GM12874 (cell line): Measurements from ENCODE around the gene EVC.

Source experiments
- TF ChIP-seq, protein P1 (sequence below): IDR thresholded peaks from 2 replicates; pipeline ENCODE4 v1.5.1; 2011; ENCODE audit warnings: low read depth, mild to moderate bottlenecking, control low read depth, low read length, moderate library complexity; ENCODE audit not compliant: insufficient read depth

EVC gene

DNA sequence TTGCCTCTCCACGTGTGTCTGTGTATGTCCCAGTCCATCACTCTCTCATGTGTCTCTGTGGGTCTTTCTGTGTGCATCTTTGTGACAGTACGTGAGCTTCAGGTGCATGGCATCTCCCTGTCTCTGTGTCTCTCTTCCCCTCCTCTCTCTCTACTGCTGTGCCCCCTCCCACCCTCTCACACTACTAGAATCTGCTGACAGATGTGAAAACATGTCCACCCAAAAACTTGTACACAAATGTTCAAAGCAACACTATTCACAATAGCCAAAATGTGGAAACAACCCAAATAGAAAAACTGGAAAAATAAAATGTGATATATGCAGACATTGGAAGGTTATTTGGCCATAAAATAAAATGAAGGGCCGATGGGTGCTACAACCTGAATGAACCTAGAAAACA lies 10.0 kb downstream of the EVC start:
- TF ChIP-seq, protein P1, sequence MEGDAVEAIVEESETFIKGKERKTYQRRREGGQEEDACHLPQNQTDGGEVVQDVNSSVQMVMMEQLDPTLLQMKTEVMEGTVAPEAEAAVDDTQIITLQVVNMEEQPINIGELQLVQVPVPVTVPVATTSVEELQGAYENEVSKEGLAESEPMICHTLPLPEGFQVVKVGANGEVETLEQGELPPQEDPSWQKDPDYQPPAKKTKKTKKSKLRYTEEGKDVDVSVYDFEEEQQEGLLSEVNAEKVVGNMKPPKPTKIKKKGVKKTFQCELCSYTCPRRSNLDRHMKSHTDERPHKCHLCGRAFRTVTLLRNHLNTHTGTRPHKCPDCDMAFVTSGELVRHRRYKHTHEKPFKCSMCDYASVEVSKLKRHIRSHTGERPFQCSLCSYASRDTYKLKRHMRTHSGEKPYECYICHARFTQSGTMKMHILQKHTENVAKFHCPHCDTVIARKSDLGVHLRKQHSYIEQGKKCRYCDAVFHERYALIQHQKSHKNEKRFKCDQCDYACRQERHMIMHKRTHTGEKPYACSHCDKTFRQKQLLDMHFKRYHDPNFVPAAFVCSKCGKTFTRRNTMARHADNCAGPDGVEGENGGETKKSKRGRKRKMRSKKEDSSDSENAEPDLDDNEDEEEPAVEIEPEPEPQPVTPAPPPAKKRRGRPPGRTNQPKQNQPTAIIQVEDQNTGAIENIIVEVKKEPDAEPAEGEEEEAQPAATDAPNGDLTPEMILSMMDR = no peak

DNA sequence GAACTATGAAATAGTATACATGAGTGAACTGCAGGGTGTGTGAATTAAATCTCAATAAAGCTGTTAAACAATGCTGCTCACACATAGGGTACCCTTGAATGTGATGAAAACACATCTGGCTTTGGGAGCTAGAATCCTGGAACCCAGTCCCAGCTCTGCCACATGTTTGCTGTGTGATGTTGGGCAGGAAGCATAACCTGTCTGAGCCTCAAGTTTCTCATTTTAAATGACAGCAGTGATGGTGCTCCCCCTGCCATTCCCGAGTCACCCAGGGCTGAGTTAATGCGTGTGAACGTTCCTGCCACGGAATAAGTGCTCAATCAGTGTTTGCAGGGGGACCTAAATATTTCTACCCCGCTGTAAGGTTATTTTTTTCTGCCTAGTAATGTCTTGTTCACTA lies 10.9 kb downstream of the EVC start:
- TF ChIP-seq, protein P1 = no peak

DNA sequence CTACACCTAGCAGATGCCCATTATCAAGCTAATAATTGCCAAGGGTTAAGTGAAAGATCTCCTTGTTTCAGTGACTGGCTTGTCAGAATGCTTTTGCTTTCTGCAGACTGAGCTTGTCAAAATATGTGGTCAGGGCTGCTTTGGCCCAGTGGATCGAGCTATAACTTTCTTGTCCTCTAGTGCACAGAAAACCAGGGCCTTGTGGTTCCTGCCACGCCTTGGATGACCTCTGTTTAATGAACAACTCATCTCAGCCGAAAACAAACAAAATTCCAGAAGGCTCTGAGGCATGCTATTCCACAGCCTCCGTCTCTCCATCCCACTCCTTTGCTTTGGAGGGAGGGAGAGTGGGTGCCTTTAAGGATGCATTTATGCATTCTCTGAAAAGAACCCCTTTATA lies 11.3 kb downstream of the EVC start:
- TF ChIP-seq, protein P1 = no peak

GRCh38 chr4:5724377-5724776 lies 13.4 kb downstream of the EVC start:
- TF ChIP-seq, protein P1 = no peak

GRCh38 chr4:5730436-5730835 lies 19.4 kb downstream of the EVC start:
- TF ChIP-seq, protein P1 = no peak

GRCh38 chr4:5730993-5731990 lies 20.3 kb downstream of the EVC start:
- TF ChIP-seq, protein P1 = no peak

- TF ChIP-seq, protein P1 = no peak
These were observed 21.2 kb downstream of the EVC start for GRCh38 chr4:5732158-5732557.
